Erythroblast (primary cell): ENCODE measurements around the gene OPA1.

Experiments used
- DNase-seq, 2 experiments: peaks; one replicate each; lab custom pipeline; 2025; lab: John Stamatoyannopoulos, UW
- GATA1 ChIP-seq: IDR thresholded peaks from 2 replicates; pipeline ENCODE4 v1.6.1; 2011; ENCODE audit warnings: low read depth, mild to moderate bottlenecking, control low read depth, low read length, moderate library complexity
- POLR2A ChIP-seq: IDR thresholded peaks from 2 replicates; pipeline ENCODE4 v1.6.1; 2011; ENCODE audit warnings: mild to moderate bottlenecking, low read length

OPA1 gene

GRCh38 chr3:193572426-193572908 is 20.5 kb upstream of the OPA1 start:
- TF ChIP-seq POLR2A (no peak), GATA1 (no peak)
- peak; percentile 73 to 82 for DNase-seq

GRCh38 chr3:193573403-193574191 is 19.4 kb upstream of the OPA1 start:
- no peak for DNase-seq
- no peak for TF ChIP-seq POLR2A
- TF ChIP-seq GATA1: no peak

GRCh38 chr3:193574488-193575070 is 18.4 kb upstream of the OPA1 start:
- no peak for TF ChIP-seq POLR2A
- no peak for TF ChIP-seq GATA1
- no peak for DNase-seq

GRCh38 chr3:193585530-193585929 is 7.5 kb upstream of the OPA1 start:
- TF ChIP-seq POLR2A: no peak
- TF ChIP-seq GATA1: no peak
- no peak for DNase-seq

GRCh38 chr3:193586526-193586925 is 6.5 kb upstream of the OPA1 start:
- TF ChIP-seq GATA1 (no peak), POLR2A (no peak)

GRCh38 chr3:193589129-193589528 is 3.9 kb upstream of the OPA1 start:
- DNase-seq: no peak
- TF ChIP-seq GATA1: no peak
- no peak for TF ChIP-seq POLR2A

More at GRCh38 chr3:193586526-193586925, 6.5 kb upstream of the OPA1 start:
- DNase-seq: no peak

- no peak for DNase-seq
- TF ChIP-seq GATA1 (no peak), POLR2A (no peak)
Measured at GRCh38 chr3:193589616-193590015, 3.4 kb upstream of the OPA1 start.

GRCh38 chr3:193590088-193590856 is 2.7 kb upstream of the OPA1 start:
- TF ChIP-seq POLR2A: no peak
- TF ChIP-seq GATA1: no peak
- peak; percentile 37 to 40 for DNase-seq

- TF ChIP-seq POLR2A (no peak), GATA1 (no peak)
- DNase-seq: peak; percentile 76 to 77
Measured at GRCh38 chr3:193593668-193594030, 641 bp downstream of the OPA1 start.

GRCh38 chr3:193594946-193595689 is 2.1 kb downstream of the OPA1 start:
- TF ChIP-seq POLR2A (no peak), GATA1 (no peak)
- no peak for DNase-seq

GRCh38 chr3:193595939-193596487 is 3.0 kb downstream of the OPA1 start:
- no peak for DNase-seq
- TF ChIP-seq GATA1 (no peak), POLR2A (no peak)

GRCh38 chr3:193598202-193598601 is 5.2 kb downstream of the OPA1 start:
- TF ChIP-seq POLR2A: no peak
- TF ChIP-seq GATA1: no peak
- DNase-seq: peak in 1 of 2 experiments; percentile 40

- TF ChIP-seq POLR2A: no peak
- TF ChIP-seq GATA1: no peak
- DNase-seq: peak in 1 of 2 experiments; percentile 26
Measured at GRCh38 chr3:193599393-193599792, 6.4 kb downstream of the OPA1 start.
